Gastroesophageal sphincter (tissue), 3 donors: ENCODE data around the gene GLB1L2.

Source experiments
- EP300 ChIP-seq: sonication (generic); formaldehyde crosslinking; IDR thresholded peaks from one replicate; pipeline ENCODE4 v1.6.1; 2017; ENCODE audit warnings: antibody characterized with exemption, mild to moderate bottlenecking
- POLR2A ChIP-seq, 2 donors: fragments of 450-650 bp; IDR thresholded peaks; one replicate each; pipeline ENCODE4 v1.6.1; 2017; ENCODE audit warnings: antibody characterized with exemption in 2 of 2, mild to moderate bottlenecking in 2 of 2, moderate library complexity in 1 of 2
- TF ChIP-seq, protein P1 (sequence below), 4 experiments: fragments of 200-600 bp in 2 of 4; fragments of 450-650 bp in 2 of 4; sonication (generic) in 1 of 4; IDR thresholded peaks; one replicate each; pipeline ENCODE4 v1.5.1; 2017 to 2019; ENCODE audit warnings: antibody characterized with exemption in 4 of 4, mild to moderate bottlenecking in 2 of 4, moderate library complexity in 2 of 4

DNA sequence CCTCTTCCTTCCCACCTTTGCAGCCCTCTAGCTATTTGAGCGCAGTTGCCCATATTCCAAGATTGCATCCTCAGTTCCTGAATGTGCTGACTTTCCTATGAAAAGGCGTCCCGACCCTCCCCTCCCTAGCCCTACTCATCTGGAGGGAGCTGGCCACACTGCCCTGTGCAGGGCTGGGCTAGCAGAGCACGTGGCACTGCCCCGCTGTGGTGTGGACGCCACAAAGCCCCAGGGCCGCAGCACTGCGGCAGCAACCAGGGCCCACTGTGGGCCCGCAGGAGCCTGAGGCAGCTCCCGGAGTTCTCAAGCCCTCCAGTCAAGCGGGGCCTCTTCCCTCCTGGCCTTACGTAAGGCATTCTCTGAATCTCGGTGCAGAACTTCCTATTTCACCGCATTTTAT, 52.6 kb downstream of the GLB1L2 start:
- TF ChIP-seq, protein P1, sequence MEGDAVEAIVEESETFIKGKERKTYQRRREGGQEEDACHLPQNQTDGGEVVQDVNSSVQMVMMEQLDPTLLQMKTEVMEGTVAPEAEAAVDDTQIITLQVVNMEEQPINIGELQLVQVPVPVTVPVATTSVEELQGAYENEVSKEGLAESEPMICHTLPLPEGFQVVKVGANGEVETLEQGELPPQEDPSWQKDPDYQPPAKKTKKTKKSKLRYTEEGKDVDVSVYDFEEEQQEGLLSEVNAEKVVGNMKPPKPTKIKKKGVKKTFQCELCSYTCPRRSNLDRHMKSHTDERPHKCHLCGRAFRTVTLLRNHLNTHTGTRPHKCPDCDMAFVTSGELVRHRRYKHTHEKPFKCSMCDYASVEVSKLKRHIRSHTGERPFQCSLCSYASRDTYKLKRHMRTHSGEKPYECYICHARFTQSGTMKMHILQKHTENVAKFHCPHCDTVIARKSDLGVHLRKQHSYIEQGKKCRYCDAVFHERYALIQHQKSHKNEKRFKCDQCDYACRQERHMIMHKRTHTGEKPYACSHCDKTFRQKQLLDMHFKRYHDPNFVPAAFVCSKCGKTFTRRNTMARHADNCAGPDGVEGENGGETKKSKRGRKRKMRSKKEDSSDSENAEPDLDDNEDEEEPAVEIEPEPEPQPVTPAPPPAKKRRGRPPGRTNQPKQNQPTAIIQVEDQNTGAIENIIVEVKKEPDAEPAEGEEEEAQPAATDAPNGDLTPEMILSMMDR (IDR thresholded peaks at IDR 0.05): no peak
- TF ChIP-seq POLR2A (IDR thresholded peaks at IDR 0.05): no peak
- no peak for TF ChIP-seq EP300
